Activated CD4-positive, alpha-beta T cell treated with anti-CD3 and anti-CD28 coated beads, Interleukin-2, Interleukin-6, amounts not matched to agents 100 ng/mL and 50 ng/mL, durations not matched to agents 16 hours and 8 hours (primary cell): ENCODE measurements around the gene URAD.
A peak's percentile ranks its signal among the peaks of the same experiment; 100 is the strongest.
"Not testable (repeated sequence)": the region's sequence is repeated elsewhere in the genome, so short reads cannot be mapped to it uniquely, and the experiment has no call there.

Experiments
- DNase-seq: peaks from one replicate; pipeline ENCODE4 v3.0.0-alpha.2; 2020

Gene URAD

DNA sequence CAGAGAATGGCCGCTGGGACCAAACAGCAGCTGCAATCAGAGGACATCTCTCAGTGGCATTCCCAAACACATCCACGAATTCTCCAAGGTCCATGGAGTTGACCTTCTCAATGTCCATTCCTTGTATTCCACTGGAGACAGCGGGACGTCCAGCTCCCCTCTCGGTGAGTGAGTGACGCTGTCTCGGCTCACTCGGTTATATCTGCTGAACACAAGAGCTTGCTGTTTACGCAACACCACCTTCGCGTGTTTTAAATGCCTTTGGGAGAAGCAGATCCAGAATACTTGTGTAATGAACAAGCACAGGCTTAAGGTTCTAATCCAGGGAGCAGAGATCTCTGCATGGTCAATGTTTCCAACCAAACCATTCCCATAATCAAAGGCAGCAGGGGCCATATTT, at the start of gene URAD:
TSS of gene URAD (minus strand) at position 174 of the 400 bp plus-strand sequence. CDS start at position 118, 56 bp downstream.
- DNase-seq = no peak

- peak; percentile 11 for DNase-seq
Observed at GRCh38 chr13:28037399-28037798, 48.9 kb upstream of the URAD start.

- DNase-seq = no peak
Observed at GRCh38 chr13:28035146-28035782, 46.8 kb upstream of the URAD start.

DNA sequence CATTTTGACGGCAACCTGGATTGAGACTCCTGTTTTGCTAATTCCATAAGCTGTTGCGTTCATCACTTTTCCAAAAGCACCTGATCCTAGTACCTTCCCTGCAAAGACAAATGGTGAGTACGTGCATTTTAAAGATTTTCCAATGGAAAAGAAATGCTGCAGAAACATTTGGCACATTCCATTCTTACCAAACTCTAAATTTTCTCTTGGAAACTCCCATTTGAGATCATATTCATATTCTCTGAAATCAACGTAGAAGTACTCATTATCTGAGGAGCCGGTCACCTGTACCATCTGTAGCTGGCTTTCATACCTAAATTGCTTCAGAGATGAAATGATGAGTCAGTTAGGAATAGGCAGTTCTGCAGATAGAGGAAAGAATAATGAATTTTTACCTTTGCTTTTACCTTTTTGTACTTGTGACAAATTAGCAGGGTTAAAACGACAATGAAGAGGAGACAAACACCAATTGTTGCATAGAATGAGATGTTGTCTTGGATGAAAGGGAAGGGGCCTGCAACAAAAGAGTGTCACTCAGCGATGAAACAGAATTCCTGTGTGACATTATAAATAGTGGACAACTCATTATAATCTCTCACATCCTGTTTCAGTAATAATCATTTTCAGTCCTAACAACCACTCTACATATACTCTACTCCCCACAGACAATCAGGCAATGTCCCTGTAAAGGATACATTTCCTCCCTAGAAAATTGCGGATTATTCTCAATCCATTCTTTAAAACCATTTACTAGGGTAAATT, 45.6 kb upstream of the URAD start:
- no peak for DNase-seq

- not testable (repeated sequence) for DNase-seq
Observed at GRCh38 chr13:28032438-28032837, 43.9 kb upstream of the URAD start.

DNA sequence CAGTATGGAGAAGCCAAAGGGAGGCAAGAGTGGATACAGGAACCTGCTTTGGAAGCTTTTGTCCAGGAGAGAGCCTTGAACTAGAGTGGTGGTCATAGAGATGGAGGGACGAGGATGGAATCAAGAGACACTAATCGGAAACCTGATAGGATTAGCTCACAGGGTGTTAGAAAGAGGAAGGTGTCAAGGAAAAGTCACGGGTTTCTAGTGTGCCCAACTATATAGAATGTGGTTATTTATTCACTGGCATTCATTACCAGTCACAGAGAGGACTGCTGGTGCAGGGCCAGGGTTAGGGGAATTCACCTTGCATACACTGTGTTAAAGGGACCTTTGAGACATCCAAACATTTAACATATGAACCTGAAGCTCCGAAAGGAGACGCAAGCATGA, 43.4 kb upstream of the URAD start:
- DNase-seq = no peak

- DNase-seq = no peak
Observed at GRCh38 chr13:28031220-28031895, 42.9 kb upstream of the URAD start.

- no peak for DNase-seq
Observed at GRCh38 chr13:28027607-28028364, 39.3 kb upstream of the URAD start.

- no peak for DNase-seq
Observed at GRCh38 chr13:28027071-28027470, 38.6 kb upstream of the URAD start.

- no peak for DNase-seq
Observed at GRCh38 chr13:28026508-28026907, 38.0 kb upstream of the URAD start.

- no peak for DNase-seq
Observed at GRCh38 chr13:28022848-28023518, 34.5 kb upstream of the URAD start.

DNA sequence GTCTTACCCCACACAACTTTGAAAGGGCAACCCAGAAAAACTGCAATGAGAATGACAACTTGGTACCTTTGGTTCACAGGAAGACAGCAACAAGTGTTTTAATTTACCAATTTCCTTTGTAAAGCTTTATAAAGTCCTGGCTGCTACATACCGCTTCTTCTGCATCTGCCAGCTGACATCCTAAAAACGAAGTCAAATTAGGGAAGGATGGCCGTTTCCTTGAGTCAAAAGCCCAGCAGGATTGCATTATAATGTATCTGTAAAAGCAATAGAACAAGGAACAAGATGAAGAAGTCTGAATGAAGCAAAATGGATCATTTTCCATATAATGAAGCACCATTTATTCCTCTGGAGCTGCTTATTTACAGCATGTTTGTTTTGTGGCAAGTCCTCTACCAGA, 25.8 kb upstream of the URAD start:
- no peak for DNase-seq

DNA sequence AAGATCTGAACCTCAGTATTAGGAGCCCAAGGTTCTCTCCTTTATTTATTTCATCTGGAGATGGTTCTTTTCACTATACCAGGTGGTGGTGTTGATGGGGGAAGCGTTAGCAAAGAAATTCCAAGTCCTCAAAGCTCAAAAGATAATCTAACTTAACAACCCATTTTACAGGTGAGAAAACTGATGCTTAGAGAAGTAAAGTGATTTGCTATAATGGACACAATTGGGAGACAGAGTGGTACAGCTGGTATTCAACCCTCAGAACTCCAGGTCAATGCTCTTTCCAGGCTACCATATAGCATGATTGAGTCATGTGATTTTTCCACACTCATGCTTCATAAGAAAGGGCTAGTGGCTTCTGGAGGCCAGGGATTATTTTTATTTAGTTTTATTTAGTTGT, 25.0 kb upstream of the URAD start:
- no peak for DNase-seq

DNA sequence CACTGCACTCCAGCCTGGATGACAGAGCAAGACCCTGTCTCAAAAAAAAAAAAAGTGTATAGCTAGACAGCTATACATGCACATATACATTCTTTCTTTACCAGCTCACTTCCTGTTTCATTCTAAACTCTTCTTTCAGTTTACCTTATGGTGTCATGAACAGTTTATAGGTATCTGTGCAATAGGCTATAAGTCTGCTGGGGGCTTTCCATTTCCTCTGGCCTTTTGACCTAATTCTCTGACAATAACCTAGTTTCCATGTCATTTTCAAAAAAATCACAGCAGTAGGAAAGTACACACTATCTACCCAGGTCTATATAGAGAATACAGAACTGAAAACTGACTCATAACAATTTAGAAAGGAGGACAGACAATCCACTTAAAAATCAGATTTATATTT, 24.4 kb upstream of the URAD start:
- DNase-seq = no peak

DNA sequence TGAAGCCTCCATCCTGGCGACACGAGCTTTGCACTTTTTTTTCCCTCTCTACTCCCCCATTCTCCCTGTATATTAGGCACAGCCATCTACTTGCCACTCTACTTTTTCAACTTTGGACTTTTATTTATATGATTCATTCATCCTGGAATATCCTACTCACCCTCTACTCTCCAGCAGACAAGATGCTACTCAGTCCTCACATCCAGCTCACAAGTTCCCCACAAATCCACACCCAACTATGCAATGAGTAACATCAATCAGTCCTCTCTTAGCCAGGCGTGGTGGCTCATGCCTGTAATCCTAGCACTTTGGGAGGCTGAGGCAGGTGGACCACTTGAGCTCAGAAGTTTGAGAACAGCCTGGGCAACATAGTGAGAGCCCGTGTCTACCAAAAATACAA, 23.9 kb upstream of the URAD start:
- no peak for DNase-seq

DNA sequence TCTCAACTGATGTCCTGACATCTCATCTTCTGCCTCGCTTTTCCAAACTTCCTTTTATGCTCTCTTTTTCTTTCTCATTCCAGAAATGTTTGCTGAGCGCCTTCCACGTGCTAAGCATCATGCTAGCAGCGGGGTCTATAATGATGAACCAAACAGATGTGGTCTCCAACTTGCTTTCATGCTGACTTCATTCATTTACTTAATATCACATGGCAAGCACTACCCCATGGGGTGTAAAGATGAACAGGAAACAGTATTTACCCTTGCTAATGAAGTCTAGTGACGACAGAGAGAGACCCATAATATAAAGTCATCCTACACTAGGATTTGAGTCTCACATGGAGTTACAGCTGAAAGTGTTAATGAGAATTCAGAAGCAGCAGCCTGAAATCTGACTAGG, 21.6 kb upstream of the URAD start:
- DNase-seq = no peak

GRCh38 chr13:28005016-28005415, 16.5 kb upstream of the URAD start:
- DNase-seq = not testable (repeated sequence)

DNA sequence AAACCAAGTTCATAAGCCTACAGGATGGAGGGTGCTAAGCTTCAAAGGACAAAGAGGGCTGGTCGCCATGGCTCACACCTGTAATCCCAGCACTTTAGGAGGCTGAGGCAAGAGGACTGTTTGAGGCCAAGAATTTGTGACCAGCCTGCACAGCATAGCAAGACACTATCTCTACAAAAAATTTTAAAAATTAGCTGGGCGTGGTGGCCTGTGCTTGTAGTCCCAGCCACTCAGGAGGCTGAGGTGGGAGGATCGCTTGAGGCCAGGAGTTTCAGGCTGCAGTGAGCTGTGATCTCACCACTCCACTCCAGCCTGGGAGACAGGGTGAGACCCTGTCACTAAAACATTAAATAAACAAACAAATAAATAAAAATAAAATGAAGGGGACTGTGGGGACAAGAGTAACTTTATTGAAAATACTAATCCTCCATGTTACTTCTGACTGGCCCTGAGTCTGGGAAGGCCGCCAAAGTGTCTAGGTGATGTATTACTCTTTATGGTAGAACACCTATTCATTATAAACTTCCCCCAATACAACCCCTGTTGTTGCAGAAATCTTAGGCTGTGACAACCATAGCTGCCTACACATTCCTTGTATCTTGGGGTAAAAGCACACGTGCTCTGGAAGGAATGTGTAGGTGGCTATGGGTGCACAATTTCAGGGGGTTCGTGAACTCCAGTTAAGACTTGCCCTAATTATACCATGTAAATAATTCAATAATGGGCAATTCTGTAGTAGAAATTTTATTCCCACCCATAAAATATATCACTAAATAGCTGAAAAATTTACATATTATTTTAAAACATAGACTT, 14.6 kb upstream of the URAD start:
- DNase-seq = no peak

- no peak for DNase-seq
Observed at GRCh38 chr13:28001837-28002473, 13.5 kb upstream of the URAD start.

DNA sequence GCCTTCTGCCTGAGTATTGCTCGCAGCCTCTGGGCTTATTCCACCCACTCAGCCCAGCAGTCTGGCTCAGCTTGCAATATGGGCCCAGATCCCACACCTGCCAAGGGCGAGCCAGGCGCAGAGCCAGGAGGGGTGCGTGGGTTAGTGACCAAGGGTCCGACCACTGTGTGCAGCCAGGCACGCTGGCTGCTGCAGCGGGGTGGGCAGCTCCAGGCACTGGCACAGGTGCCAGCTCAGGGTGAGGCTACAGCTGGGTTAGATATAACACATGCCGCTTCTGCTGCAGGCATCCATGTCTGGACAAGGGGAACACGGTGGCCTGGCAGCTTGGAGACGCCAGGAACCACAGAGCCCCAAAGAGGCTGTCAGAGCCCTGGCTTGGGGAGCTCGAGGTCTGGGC, 12.6 kb upstream of the URAD start:
- no peak for DNase-seq

GRCh38 chr13:28000567-28000966, 12.1 kb upstream of the URAD start:
- no peak for DNase-seq
